GM23338 (cell line): ENCODE results near the gene DNAI7. TPM values are rescaled to one million over a fixed set of nuclear protein-coding genes. Genes with fewer than 3 reads are reported as not detected.

Experiments
- ATAC-seq: fragments of 200-7000 bp; cut with Tn5 transposase; 3 replicates; pipeline ENCODE4 v1.9.1; 2020
- DNase-seq: peaks from one replicate; pipeline ENCODE4 v3.0.0-alpha.2; 2015; ENCODE audit warnings: low spot score
- H2AFZ ChIP-seq: fragments of 200-600 bp; sonication (generic); 2 replicates; pipeline ENCODE4 v1.8.0; 2016; ENCODE audit warnings: antibody characterized with exemption, mild to moderate bottlenecking, moderate library complexity
- H3F3A ChIP-seq: fragments of 200-600 bp; sonication (generic); replicated peaks from 2 replicates; pipeline ENCODE4 v1.8.0; 2017; ENCODE audit warnings: antibody characterized with exemption, mixed run types, low read depth
- H3K27ac ChIP-seq: fragments of 200-600 bp; sonication (generic); 2 replicates; pipeline ENCODE4 v1.6.1; 2016; ENCODE audit warnings: low read depth
- H3K27me3 ChIP-seq: fragments of 200-600 bp; sonication (generic); 2 replicates; pipeline ENCODE4 v1.8.0; 2016; ENCODE audit warnings: mild to moderate bottlenecking, mixed run types, moderate library complexity; ENCODE audit not compliant: insufficient read depth
- H3K36me3 ChIP-seq: fragments of 200-600 bp; sonication (generic); 2 replicates; pipeline ENCODE4 v1.8.0; 2016; ENCODE audit warnings: mild to moderate bottlenecking; ENCODE audit not compliant: insufficient read depth
- H3K4me1 ChIP-seq: fragments of 200-600 bp; sonication (generic); 2 replicates; pipeline ENCODE4 v1.8.0; 2016; ENCODE audit warnings: mild to moderate bottlenecking, moderate library complexity; ENCODE audit not compliant: insufficient read depth
- H3K4me2 ChIP-seq: fragments of 200-600 bp; sonication (generic); 2 replicates; pipeline ENCODE4 v1.7.1; 2017; ENCODE audit warnings: mixed run types
- H3K4me3 ChIP-seq: fragments of 200-600 bp; sonication (generic); 2 replicates; pipeline ENCODE4 v1.6.1; 2016; ENCODE audit warnings: mixed run types
- H3K79me2 ChIP-seq: fragments of 200-600 bp; sonication (generic); replicated peaks from 2 replicates; pipeline ENCODE4 v1.8.0; 2017; ENCODE audit warnings: mild to moderate bottlenecking; ENCODE audit not compliant: insufficient read depth
- H3K9me2 ChIP-seq: fragments of 200-600 bp; sonication (generic); 2 replicates; pipeline ENCODE4 v1.8.0; 2017; ENCODE audit not compliant: insufficient read depth
- H4K20me1 ChIP-seq: fragments of 200-600 bp; sonication (generic); replicated peaks from 2 replicates; pipeline ENCODE4 v1.8.0; 2017; ENCODE audit warnings: mild to moderate bottlenecking; ENCODE audit not compliant: insufficient read depth
- H3K27ac Mint-ChIP-seq: 2 replicates; pipeline ENCODE4 v1.8.0; 2020; ENCODE audit warnings: inconsistent platforms, mild to moderate bottlenecking, moderate library complexity, mixed read lengths
- H3K27me3 Mint-ChIP-seq: 3 replicates; pipeline ENCODE4 v1.8.0; 2022; ENCODE audit warnings: low read depth, mild to moderate bottlenecking, moderate library complexity, mixed read lengths, inconsistent platforms; ENCODE audit not compliant: insufficient read depth, poor library complexity
- H3K36me3 Mint-ChIP-seq: 3 replicates; pipeline ENCODE4 v1.8.0; 2021; ENCODE audit warnings: low read depth, mild to moderate bottlenecking, inconsistent platforms, moderate library complexity, mixed read lengths
- H3K4me1 Mint-ChIP-seq: 3 replicates; pipeline ENCODE4 v1.8.0; 2020; ENCODE audit warnings: mild to moderate bottlenecking, inconsistent platforms, mixed read lengths
- H3K4me3 Mint-ChIP-seq: 3 replicates; pipeline ENCODE4 v1.8.0; 2021; ENCODE audit warnings: moderate library complexity, mild to moderate bottlenecking, inconsistent platforms, mixed read lengths
- H3K9me3 Mint-ChIP-seq: 3 replicates; pipeline ENCODE4 v1.8.0; 2020; ENCODE audit warnings: moderate library complexity, mild to moderate bottlenecking, inconsistent platforms, mixed read lengths
- CREB1 ChIP-seq: fragments of 250-450 bp; sonication (Bioruptor Pico); IDR thresholded peaks from 2 replicates; pipeline ENCODE4 v1.5.0; 2020; ENCODE audit warnings: low read depth, mild to moderate bottlenecking, moderate library complexity
- CTCF ChIP-seq, 2 experiments: fragments of 200-600 bp in 1 of 2; sonication (generic) in 1 of 2; conservative IDR thresholded peaks; 2 replicates each; pipeline versions ENCODE4 v1.5.1 to v1.6.1; 2016 to 2017; ENCODE audit warnings: antibody characterized with exemption in 2 of 2, low read depth in 2 of 2, mild to moderate bottlenecking in 2 of 2, moderate library complexity in 1 of 2
- ETS1 ChIP-seq: IDR thresholded peaks from 2 replicates; pipeline ENCODE4 v1.6.1; 2016; ENCODE audit warnings: antibody characterized with exemption
- EZH2 ChIP-seq: fragments of 200-600 bp; sonication (generic); IDR thresholded peaks from one replicate; pipeline ENCODE4 v1.8.0; 2017; ENCODE audit warnings: antibody characterized with exemption, mild to moderate bottlenecking, low read depth; ENCODE audit not compliant: unreplicated experiment
- EZH2phosphoT487 ChIP-seq: fragments of 200-600 bp; sonication (generic); IDR thresholded peaks from one replicate; pipeline ENCODE4 v1.8.1; 2018; ENCODE audit warnings: antibody characterized with exemption; ENCODE audit not compliant: unreplicated experiment
- JUNB ChIP-seq: IDR thresholded peaks from one replicate; pipeline ENCODE4 v1.6.1; 2016; ENCODE audit warnings: antibody characterized with exemption; ENCODE audit not compliant: unreplicated experiment
- NANOG ChIP-seq: IDR thresholded peaks from 2 replicates; pipeline ENCODE4 v1.6.1; 2016; ENCODE audit warnings: antibody characterized with exemption, borderline replicate concordance
- POLR2AphosphoS5 ChIP-seq: IDR thresholded peaks from 2 replicates; pipeline ENCODE4 v1.6.1; 2016; ENCODE audit warnings: antibody characterized with exemption, low read depth
- REST ChIP-seq: IDR thresholded peaks from one replicate; pipeline ENCODE4 v1.6.1; 2018; ENCODE audit warnings: antibody characterized with exemption; ENCODE audit not compliant: unreplicated experiment
- STAT1 ChIP-seq: IDR thresholded peaks from one replicate; pipeline ENCODE4 v1.6.1; 2016; ENCODE audit warnings: antibody characterized with exemption; ENCODE audit not compliant: unreplicated experiment
- ZNF114 ChIP-seq: fragments of 250-450 bp; sonication (Bioruptor Pico); IDR thresholded peaks from 2 replicates; pipeline ENCODE4 v1.5.0; 2020; ENCODE audit warnings: mild to moderate bottlenecking, moderate library complexity
- ZNF331 ChIP-seq: fragments of 250-450 bp; sonication (Bioruptor Pico); IDR thresholded peaks from 2 replicates; pipeline ENCODE4 v1.5.0; 2020; ENCODE audit warnings: low read depth, mild to moderate bottlenecking, moderate library complexity
- ZNF462 ChIP-seq: fragments of 250-450 bp; sonication (Bioruptor Pico); IDR thresholded peaks from 2 replicates; pipeline ENCODE4 v1.5.0; 2020; ENCODE audit warnings: mild to moderate bottlenecking, moderate library complexity
- polyA plus RNA-seq: library from polyadenylated mRNA; unstranded; fragments of >200 nt; fragmentation: Nextera tagmentation; extraction: Ambion mirVana; gene quantifications from 2 replicates; pipeline ENCODE4 v1.2.1, GENCODE V29; 2016
- total RNA-seq: library from RNA; depleted of rRNA; stranded (reverse); fragments of >200 nt; shearing (Covaris generic); gene quantifications from 2 replicates; pipeline ENCODE4 v1.2.3, GENCODE V29; 2014

Gene DNAI7
- total and polyA plus RNA-seq, 2 experiments from 2014 or later: 0.08 TPM; not detected in 1

GRCh38 chr12:25101092-25101445 is 93.9 kb downstream of the DNAI7 start:
- Histone ChIP-seq H3K4me2 (no peak overlapping the region), H3F3A (no peaks in the 10 kb centered on the region), H3K27ac (no peak overlapping the region), H4K20me1 (no peaks in the 10 kb centered on the region), H3K27me3 (no peaks in the 10 kb centered on the region), H3K4me3 (no peak overlapping the region), H3K9me2 (no peaks in the 10 kb centered on the region), H3K79me2 (no peaks in the 10 kb centered on the region), H2AFZ (peak overlapping the region; percentile 88; the same call in 1 of the 2 replicates), H3K36me3 (no peaks in the 10 kb centered on the region), H3K4me1 (no peaks in the 10 kb centered on the region)
- Mint-ChIP-seq H3K27ac (no peak overlapping the region), H3K4me1 (peaks cover 5% of the 10 kb centered on the region; the same call in 2 of the 3 replicates), H3K27me3 (no peaks in the 10 kb centered on the region), H3K9me3 (no peaks in the 10 kb centered on the region), H3K4me3 (no peak overlapping the region), H3K36me3 (no peaks in the 10 kb centered on the region)
- no peak for ATAC-seq
- no peak for TF ChIP-seq REST
- TF ChIP-seq EZH2phosphoT487: no peak
- TF ChIP-seq ETS1: no peak
- no peak for TF ChIP-seq POLR2AphosphoS5
- no peak for TF ChIP-seq STAT1
- no peak for TF ChIP-seq ZNF462
- no peak for TF ChIP-seq CREB1 (CRISPR knock-in tag)
- TF ChIP-seq JUNB: no peak
- TF ChIP-seq NANOG: no peak
- TF ChIP-seq CTCF (conservative IDR thresholded peaks at IDR 0.05; ENCODE audit: low read depth in 2 of 2): no peak
- no peak for TF ChIP-seq ZNF331 (CRISPR knock-in tag)
- no peak for TF ChIP-seq EZH2
- no peak for TF ChIP-seq ZNF114
- DNase-seq: no peak
